MM.1S (cell line): ENCODE data around the gene PGBD4.

Experiments used
- EZH2 ChIP-seq: fragments of 300-600 bp; sonication (generic); optimal IDR thresholded peaks from 2 replicates; pipeline ENCODE3; 2017; ENCODE audit warnings: low read depth, mild to moderate bottlenecking, antibody characterized with exemption, low read length, mixed read lengths
- TF ChIP-seq, protein P1 (sequence below): fragments of 300-600 bp; sonication (generic); IDR thresholded peaks from 2 replicates; pipeline ENCODE4 v1.5.1; 2016; ENCODE audit warnings: antibody characterized with exemption, low read length, mixed read lengths

DNA sequence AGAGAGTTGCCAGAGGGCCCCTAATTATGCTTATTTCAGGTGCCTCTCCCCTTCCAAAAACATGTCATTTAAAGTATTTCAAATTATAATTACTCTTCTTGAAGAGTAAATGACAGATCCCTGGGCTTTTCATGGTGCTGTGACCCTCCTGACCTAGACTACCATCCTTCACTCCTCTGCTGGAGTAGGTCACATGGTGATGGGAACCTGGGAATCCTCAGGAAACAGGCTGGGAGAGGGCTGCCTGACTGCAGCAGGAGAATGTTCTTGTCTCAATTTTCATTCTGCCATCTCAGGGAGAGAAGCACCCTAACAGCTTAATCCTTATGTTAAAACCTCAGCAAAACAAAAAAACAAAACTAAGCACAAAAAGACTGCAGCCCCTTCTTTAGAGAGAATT is 24.6 kb downstream of the PGBD4 start:
- no peak for TF ChIP-seq EZH2
- TF ChIP-seq, protein P1, sequence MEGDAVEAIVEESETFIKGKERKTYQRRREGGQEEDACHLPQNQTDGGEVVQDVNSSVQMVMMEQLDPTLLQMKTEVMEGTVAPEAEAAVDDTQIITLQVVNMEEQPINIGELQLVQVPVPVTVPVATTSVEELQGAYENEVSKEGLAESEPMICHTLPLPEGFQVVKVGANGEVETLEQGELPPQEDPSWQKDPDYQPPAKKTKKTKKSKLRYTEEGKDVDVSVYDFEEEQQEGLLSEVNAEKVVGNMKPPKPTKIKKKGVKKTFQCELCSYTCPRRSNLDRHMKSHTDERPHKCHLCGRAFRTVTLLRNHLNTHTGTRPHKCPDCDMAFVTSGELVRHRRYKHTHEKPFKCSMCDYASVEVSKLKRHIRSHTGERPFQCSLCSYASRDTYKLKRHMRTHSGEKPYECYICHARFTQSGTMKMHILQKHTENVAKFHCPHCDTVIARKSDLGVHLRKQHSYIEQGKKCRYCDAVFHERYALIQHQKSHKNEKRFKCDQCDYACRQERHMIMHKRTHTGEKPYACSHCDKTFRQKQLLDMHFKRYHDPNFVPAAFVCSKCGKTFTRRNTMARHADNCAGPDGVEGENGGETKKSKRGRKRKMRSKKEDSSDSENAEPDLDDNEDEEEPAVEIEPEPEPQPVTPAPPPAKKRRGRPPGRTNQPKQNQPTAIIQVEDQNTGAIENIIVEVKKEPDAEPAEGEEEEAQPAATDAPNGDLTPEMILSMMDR, result no peak
